HG03575 (cell line): ENCODE measurements around the gene SSC4D.
"Not testable (repeated sequence)": the region's sequence is repeated elsewhere in the genome, so short reads cannot be mapped to it uniquely, and the experiment has no call there.

ENCODE experiments used
- ATAC-seq: cut with Tn5 transposase; IDR thresholded peaks from one replicate; pipeline ENCODE4 v1.9.1; 2021; ENCODE audit not compliant: unreplicated experiment, insufficient number of reproducible peaks, low FRiP score; ENCODE audit errors: extremely low read depth

The SSC4D gene

DNA sequence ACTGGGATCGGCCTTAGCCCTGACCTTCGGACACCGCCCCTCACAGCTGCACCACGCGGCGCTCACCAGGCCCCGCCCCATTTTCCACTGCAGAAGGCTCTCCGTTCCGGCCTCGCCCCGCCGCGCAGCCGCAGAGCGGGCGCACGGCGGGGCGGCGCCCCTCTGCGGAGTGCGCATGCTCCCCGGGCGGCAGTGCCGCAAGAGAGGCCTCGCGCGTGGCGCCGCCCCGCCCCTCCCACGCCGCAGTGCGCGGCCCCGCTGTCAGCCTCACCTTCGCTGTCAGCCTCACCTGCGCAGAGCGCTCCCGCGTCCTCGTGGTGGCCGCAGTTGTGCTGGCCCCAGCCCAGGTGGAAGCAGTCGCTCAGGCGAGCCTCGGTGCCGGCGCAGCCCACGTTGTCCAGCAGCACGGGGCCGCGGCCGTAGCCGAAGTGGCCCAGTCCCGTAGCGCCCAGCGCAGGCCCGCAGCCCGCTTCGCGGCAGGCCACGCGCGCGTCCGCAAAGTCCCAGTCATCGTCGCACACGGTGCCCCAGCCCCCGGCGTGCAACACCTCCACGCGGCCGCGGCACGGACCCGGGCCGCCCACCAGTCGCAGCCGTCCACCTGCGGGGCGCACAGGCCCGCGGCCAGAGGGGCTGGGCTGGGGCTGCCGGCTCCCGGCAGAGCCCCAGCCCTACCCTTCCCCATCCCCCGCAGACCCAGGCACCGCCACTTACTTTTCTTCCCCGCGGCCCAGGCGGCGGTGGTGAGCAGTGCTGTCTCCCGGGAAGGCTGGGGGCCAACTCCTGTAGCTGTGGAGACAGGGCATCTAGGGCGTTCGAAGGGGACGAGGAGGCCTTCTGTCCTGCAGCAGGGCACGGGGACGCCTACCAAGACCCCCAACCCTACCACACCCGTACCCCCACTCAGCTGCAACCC, 16.1 kb downstream of the SSC4D start:
- peak; percentile 38 for ATAC-seq

DNA sequence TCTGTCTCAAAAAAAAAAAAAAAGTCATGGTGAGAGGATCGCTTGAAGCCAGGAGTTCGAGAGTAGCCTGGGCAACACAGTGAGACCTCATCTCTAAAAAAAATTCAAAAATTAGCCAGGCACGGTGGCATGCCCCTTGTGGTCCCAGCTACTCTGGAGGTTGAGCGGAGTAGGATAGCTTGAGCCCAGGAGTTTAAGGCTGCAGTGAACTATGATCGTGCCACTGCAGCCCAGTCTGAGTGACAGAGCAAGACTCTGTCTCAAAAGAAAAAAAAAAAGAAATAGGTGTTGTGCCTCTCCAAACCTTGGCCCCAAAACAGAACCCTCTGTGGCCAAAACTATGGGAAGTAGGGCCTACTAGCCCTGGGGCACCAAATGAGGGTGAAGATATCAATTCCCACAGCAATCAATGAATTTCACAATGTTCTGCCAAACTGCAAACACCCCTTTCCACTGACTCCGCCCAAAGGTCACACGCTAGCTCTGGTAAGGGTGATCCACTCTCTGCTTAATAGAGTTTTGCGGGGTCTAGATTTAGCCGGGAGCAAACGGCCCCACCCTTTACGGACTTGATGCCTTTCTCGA, 16.9 kb downstream of the SSC4D start:
- ATAC-seq = no peak

DNA sequence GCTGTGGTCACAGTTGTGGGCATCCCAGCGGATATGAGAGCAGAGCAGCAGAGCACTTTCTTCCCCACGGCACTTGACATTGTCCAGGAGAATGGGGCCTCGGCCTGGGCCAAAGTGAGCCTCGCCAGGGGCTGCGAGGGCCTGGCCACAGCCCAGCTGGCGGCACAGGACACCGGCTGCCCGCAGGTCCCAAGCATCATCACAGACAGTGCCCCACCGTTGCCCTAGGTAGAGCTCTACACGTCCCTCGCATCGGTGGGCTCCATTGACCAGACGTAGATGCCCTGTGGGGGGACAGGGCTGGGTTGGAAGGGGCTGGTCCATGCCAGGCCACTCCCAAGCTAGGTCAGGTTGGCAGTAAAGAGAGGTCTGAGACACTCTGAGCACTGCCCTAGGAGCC, 19.4 kb downstream of the SSC4D start:
- ATAC-seq = no peak

DNA sequence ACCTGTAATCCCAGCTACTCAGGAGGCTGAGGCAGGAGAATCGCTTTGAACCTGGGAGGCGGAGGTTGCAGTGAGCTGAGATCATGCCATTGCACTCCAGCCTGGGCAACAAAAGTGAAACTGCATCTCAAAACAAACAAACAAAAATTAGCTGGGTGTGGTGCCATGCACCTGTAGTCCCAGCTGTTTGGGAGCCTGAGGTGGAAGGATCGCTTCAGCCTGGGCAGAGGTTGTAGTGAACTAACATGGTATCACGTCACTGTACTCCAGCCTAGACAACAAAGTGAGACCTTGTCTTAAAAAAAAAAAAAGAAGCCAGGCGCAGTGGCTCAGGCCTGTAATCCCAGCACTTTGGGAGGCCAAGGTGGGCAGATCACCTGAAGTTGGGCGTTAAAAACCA, 21.7 kb downstream of the SSC4D start:
- not testable (repeated sequence) for ATAC-seq

DNA sequence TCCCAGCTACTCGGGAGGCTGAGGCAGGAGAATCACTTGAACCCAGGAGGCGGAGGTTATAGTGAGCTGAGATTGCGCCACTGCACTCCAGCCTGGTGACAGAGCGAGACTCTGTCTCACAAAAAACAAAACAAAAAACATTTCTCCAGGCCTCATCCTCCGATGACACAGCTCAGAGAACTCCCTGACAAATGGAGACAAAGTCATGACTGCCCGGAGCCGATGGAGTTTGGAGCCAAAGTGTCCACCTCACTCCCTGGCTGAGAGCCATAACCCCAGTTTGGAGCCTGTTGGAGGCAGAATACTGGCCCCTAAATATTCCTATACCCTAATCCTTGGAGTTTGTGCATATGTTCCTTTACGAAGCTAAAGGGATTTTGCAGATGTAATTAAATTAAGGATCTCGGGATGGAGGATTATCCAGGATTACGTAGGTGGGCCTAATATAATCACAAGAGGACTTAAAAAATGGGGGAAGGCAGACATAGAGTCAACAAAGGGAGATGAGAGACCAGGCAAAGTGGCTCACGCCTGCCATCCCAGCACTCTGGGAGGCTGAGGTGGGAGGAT, 22.7 kb downstream of the SSC4D start:
- no peak for ATAC-seq

DNA sequence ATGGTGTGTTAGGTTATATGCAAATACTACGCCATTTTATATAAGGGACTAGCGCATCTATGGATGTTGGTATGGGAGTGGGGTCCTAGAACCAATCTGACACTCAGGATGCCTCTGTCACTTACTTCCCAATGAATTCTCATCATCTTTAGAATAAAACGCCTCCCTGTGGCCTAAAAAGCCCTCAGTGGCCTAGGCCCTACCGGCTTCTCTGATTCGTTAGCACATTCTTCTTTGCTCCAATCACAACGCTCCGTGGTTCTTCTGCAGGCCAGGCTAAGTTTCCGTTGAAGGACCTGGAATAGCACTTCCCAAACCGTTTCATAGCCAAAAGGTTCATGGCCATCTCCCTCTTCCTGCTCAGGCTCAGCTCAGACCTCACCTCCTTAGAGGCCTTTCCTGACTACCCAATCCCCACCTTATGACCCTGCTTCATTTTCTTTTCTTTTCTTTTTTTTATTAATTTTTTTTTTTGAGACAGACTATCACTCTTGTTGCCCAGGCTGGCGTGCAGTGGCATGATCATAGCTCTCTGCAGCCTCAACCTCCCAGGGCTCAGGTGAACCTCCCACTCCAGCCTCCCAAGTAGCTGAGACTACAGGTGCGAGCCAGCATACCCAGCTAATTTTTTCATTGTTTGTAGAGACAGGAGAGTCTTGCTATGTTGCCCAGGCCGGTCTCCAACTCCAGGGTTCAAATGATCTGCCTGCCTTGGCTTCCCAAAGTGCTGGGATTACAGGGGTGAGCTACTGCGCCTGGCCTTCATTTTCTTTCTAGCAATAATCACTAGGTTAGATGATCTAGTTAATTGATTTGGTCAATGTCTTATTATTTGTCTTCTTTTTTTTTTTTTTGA, 26.2 kb downstream of the SSC4D start:
- no peak for ATAC-seq

DNA sequence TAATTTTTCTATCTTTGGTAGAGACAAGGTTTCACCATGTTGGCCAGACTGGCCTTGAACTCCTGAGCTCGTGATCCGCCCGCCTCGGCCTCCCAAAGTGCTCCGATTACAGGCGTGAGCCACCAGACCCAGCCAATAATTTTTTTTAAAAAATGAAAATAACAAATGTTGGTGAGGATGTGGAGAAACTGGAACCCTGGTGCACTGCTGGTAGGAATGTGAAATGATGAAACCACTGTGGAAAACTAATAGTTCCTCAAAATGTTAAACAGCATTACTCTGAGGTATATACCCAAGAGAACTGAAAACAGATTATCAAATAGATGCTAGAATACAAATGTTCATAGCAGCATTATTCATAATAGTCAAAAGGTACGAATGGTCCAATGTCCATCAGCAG, 27.7 kb downstream of the SSC4D start:
- ATAC-seq = no peak

DNA sequence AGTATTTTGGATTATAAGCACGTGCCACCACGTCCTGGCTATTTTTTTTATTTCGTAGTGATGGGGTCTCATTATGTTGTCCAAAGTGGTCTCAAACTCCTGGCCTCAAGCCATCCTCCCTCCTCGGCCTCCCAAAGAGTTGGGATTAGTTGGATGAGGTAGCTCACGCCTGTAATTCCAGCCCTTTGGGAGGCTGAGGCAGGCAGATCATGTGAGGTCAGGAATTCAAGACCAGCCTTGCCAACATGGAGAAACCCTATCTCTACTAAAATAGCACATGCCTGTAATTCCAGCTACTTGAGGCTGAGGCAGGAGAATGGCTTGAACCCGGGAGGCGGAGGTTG, 28.9 kb downstream of the SSC4D start:
- ATAC-seq = no peak

DNA sequence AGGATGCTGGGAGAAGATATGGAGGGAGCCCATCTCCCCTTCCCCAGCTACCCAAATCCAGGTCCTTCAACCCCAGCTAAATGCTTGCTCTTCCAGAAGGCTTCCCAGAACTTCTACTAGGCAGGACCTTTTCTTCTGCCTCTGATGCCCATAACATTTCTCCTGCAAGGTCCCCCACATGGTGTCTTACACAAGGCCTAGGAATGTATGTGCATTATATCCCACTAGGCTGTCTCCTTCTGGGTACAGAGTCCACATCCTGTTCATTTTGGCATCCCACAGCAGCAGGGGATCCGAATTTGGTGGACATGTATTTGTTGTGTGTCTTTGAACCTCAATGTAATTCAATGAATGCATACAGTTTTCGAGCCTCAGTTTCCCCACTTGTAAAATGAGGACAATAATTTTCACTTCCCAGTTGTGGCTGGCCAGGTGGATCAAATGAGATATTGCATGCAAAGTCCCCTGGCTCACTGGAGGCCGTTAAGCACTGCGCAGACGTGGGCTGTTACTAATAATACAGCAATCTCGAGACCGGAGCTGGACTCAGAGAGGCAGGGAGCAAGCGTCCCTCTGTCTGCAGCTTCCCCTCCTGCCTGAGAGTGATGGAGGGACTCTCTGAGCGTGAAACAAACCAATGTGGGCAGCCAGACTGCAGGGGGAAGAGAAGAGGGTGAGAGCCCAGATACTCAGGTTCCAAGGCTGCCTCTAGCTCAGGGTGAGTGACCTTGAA, 32.1 kb downstream of the SSC4D start:
- no peak for ATAC-seq

DNA sequence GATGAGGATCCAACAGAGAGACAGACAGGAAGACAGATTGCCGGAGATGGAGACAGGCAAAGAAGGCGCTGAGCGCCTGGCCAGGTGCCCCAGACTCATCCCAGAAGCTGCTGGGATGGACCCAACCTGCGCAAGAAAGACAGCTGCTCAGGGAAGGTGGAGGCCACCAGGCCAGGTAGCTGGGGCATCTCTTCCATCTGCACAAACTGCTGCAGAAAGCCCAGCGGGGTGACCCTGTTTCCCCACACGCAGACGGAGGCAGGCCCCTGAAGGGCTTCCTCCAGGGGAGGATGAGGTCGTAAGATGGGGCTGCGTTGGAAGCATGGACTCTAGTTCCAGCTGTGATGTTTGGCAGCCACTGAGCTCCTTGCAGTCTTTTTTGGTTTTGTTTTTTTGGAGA, 34.2 kb downstream of the SSC4D start:
- no peak for ATAC-seq

DNA sequence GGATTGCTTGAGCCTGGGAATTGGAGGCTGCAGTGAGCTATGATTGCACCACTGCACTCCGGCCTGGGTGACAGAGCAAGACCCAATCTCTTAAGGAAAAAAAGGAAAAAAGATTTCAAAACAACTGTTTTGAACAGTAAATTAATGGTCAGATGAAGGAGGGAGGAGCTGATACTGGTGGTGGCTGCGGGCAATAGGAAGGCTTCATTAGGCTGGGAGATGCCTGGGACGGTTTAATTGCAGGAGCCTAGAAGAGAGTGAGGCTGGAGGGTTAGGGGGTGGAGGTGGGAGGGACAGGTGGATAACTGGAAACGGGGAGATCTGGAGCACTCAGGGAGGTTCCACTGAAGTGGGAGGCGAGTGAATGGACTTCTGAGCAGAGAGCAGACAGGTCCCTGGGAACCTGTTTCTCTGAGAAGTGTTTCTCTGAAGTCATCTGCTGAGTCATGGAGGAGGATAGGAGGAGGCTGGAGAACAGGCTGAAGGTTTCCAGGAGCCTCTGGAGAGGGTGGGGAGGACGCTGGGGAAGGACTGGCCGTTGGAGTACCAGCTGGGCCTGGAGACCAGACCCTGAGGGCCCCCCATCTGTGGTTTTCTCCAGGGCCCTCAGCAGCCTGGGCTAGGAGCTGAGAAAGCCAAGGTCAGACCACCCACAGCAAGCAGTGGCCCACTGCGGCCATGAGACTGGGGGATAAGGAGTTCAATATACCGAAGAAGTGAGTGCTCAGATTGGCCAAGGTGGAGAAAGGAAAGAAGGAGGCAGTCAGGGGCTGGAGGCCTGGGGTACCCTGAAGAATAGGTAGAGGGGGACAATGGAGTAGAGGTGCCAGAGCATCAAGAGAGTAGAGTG, 36.3 kb downstream of the SSC4D start:
- no peak for ATAC-seq

DNA sequence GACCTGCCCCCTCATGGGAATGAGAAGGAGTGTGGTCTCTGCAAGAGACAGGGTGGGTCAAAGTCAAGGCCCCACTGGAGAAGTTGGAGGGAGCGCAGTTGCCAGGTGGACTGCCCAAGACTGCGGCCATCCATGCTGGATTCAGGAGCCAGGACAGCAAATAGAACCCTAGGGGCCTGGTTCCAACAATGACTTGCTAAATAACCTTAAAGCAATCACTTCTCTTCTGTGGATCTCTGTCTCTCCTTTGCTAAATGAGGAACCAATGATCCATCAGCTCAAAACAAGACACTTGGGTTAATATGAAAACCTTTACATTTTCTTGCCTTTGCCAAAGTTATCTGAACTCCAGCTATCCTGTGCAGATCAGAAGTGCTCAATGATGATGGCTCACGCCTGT, 38.1 kb downstream of the SSC4D start:
- ATAC-seq = no peak

DNA sequence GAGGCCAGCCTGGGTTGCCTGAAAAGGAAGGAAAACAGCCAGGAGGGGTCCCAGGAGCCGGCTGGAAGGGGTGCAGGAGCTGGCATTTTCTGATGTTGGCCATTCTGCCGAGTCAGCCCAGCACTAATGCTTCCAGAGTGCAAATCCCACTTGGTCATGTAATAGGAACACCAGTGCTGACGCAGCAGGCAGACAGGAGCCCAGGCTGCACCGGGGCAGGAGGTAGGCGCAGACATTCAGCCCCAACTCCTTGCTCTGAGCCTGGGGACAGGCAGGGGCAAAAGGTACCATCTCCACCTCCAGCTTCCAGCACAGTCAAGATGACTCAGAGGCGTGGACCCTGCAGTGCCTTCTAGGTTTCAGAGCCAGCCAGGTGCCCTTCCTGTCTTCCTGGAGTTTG, 40.5 kb downstream of the SSC4D start:
- no peak for ATAC-seq

DNA sequence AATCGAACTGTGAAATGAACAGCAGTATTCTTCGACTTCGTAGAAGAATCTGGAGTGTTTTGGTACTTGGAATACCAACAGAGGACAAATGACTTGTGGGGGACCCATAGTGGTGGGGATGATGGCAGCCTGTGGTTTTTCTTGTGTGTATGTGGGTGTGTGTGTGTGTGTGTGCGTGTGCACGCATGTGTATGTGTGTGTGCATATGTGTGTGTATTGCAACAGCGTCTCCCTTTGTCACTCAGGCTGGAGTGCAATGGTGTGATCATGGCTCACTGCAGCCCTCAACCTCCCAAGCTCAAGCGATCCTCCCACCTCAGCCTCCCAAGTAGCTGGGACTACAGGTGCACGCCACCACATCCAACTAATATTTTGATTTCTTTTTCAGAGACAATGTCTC, 41.3 kb downstream of the SSC4D start:
- no peak for ATAC-seq

DNA sequence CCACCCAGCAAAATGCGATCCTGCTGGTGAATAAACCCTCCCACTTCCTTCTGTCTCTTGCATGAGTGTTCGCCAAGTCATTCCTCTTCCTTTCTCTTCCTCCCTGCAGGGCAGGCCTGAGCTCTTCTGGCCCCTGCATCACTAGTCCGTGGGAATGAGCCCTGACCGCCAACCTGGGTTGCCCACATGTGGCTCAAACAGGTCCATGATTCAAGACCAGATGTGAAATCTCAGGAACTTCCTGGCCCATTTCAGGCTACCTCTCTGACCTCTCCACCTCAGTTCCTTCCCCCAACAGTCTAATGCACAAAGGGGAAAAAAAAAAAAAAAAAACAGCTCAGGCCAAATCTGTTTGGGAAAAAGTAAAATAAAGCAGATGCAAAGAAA, 45.3 kb downstream of the SSC4D start:
- no peak for ATAC-seq

DNA sequence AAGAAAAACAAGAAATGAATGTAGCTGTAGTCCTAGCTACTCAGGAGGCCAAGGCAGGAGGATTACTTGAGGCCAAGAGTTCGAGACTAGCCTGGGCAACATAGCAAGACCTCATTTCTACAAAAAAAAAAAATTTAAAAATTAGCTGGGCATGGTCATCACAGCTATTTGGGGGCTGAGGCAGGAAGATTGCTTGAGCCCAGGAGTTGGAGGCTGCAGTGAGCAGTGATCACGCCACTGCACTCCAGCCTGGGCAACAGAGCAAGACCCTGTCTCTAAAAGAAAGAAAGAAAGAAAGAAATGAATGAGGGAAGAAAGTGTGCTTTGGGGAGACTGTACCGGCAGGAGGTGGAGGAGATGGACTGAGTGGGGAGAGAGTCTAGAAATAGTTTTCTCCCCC, 45.7 kb downstream of the SSC4D start:
- not testable (repeated sequence) for ATAC-seq

DNA sequence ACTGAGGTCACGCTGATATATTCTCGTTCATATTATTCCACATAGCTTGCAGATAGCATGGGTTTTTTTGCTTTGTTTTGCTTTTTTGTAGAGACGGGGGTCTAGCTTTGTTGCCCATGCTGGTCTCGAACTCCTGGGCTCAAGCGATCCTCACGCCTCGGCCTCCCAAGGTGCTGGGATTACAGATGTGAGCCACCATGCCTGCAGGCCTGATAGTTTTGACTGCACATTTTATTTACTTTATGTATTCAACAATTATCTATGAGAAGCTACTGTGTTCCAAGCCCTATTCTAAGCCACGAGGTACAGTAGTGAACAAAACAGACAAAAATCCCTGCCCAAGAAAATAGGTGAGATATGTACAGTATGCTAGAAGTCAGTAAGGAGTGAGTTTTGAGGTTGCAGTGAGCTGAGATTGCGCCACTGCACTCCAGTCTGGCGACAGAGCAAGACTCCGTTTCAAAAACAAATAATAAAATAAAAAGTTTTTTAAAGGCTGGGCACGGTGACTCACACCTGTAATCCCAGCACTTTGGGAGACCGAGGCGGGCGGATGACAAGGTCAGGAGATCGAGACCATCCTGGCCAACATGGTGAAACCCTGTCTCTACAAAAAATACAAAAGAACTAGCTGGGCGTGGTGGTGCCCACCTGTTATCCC, 49.4 kb downstream of the SSC4D start:
- ATAC-seq = no peak
